Mesenchymal stem cell (in vitro differentiated cells and primary cell): ENCODE data around the gene U2SURP.

Experiments used
- DNase-seq: peaks from one replicate; pipeline ENCODE4 v3.0.0-alpha.2; 2013
- H2AFZ ChIP-seq: one replicate; pipeline ENCODE4 v1.6.1; 2013; ENCODE audit warnings: low read depth, mild to moderate bottlenecking, control low read depth, inconsistent platforms, low read length, moderate library complexity
- H2AK5ac ChIP-seq: 2 replicates; pipeline ENCODE4 v1.6.1; 2013; ENCODE audit warnings: low read length, moderate library complexity, mild to moderate bottlenecking, inconsistent platforms; ENCODE audit not compliant: severe bottlenecking
- H2BK120ac ChIP-seq: one replicate; pipeline ENCODE4 v1.6.1; 2013; ENCODE audit warnings: low read depth, mild to moderate bottlenecking, inconsistent platforms, low read length, moderate library complexity
- H2BK12ac ChIP-seq, 2 experiments: one replicate each; pipeline ENCODE4 v1.6.1; 2013; ENCODE audit warnings: inconsistent platforms in 2 of 2, low read length in 2 of 2, mild to moderate bottlenecking in 2 of 2, moderate library complexity in 2 of 2, control low read depth in 1 of 2
- H2BK15ac ChIP-seq: one replicate; pipeline ENCODE4 v1.6.1; 2013; ENCODE audit warnings: mild to moderate bottlenecking, low read depth, inconsistent platforms; ENCODE audit not compliant: poor library complexity, severe bottlenecking
- H2BK5ac ChIP-seq: 2 replicates; pipeline ENCODE4 v1.6.1; 2013; ENCODE audit warnings: low read depth, mild to moderate bottlenecking, low read length, control low read depth, inconsistent platforms; ENCODE audit not compliant: poor library complexity, severe bottlenecking
- H3K14ac ChIP-seq, 2 experiments: one replicate each; pipeline ENCODE4 v1.6.1; 2013; ENCODE audit warnings: inconsistent platforms in 2 of 2, low read length in 2 of 2, control low read depth in 1 of 2, mild to moderate bottlenecking in 1 of 2, moderate library complexity in 1 of 2
- H3K18ac ChIP-seq, 2 experiments: one replicate each; pipeline ENCODE4 v1.6.1; 2013; ENCODE audit warnings: inconsistent platforms in 2 of 2, low read length in 2 of 2, control low read depth in 1 of 2, low read depth in 1 of 2, mild to moderate bottlenecking in 1 of 2
- H3K23ac ChIP-seq, 2 experiments: one replicate each; pipeline ENCODE4 v1.6.1; 2013; ENCODE audit warnings: inconsistent platforms in 2 of 2, low read length in 2 of 2, mild to moderate bottlenecking in 2 of 2, moderate library complexity in 2 of 2, control low read depth in 1 of 2
- H3K27ac ChIP-seq: 2 replicates; pipeline ENCODE4 v1.5.1; 2013; ENCODE audit warnings: mild to moderate bottlenecking, moderate library complexity, low read length, control low read depth, inconsistent platforms; ENCODE audit not compliant: poor library complexity, severe bottlenecking
- H3K27me3 ChIP-seq, 2 experiments: 2 replicates each; pipeline versions ENCODE4 v1.6.1 to v1.7.0; 2013; ENCODE audit warnings: low read length in 2 of 2, mild to moderate bottlenecking in 2 of 2, moderate library complexity in 2 of 2, control low read depth in 1 of 2, inconsistent platforms in 1 of 2; ENCODE audit not compliant: control insufficient read depth in 1 of 2, insufficient read depth in 1 of 2
- H3K36me3 ChIP-seq, 2 experiments: 2 replicates each; pipeline versions ENCODE4 v1.6.1 to v1.7.0; 2013; ENCODE audit warnings: low read length in 2 of 2, control low read depth in 1 of 2, inconsistent platforms in 1 of 2, low read depth in 1 of 2, mild to moderate bottlenecking in 1 of 2; ENCODE audit not compliant: insufficient read depth in 2 of 2, control insufficient read depth in 1 of 2
- H3K4ac ChIP-seq, 2 experiments: one replicate each; pipeline ENCODE4 v1.6.1; 2013; ENCODE audit warnings: inconsistent platforms in 2 of 2, low read length in 2 of 2, mild to moderate bottlenecking in 2 of 2, moderate library complexity in 2 of 2, control low read depth in 1 of 2, low read depth in 1 of 2
- H3K4me1 ChIP-seq: 2 replicates; pipeline ENCODE4 v1.6.1; 2013; ENCODE audit warnings: low read depth, low read length, control low read depth; ENCODE audit not compliant: control insufficient read depth, insufficient read depth
- H3K4me2 ChIP-seq: 2 replicates; pipeline ENCODE4 v1.6.1; 2013; ENCODE audit warnings: low read length, mild to moderate bottlenecking, inconsistent platforms; ENCODE audit not compliant: poor library complexity, severe bottlenecking
- H3K4me3 ChIP-seq, 2 experiments: 2 replicates each; pipeline versions ENCODE4 v1.5.1 to v1.7.0; 2013; ENCODE audit warnings: low read length in 2 of 2, mild to moderate bottlenecking in 2 of 2, control low read depth in 1 of 2, low read depth in 1 of 2; ENCODE audit not compliant: insufficient read depth in 1 of 2
- H3K79me1 ChIP-seq: replicated peaks from 2 replicates; pipeline ENCODE4 v1.6.1; 2013; ENCODE audit warnings: mild to moderate bottlenecking, control low read depth, low read length, inconsistent platforms; ENCODE audit not compliant: poor library complexity, severe bottlenecking
- H3K9ac ChIP-seq: 2 replicates; pipeline ENCODE4 v1.7.0; 2013; ENCODE audit warnings: mild to moderate bottlenecking, low read length, moderate library complexity
- H3K9me3 ChIP-seq: 2 replicates; pipeline ENCODE4 v1.7.0; 2013; ENCODE audit warnings: mild to moderate bottlenecking, low read length; ENCODE audit not compliant: control insufficient read depth
- H4K8ac ChIP-seq: one replicate; pipeline ENCODE4 v1.6.1; 2013; ENCODE audit warnings: inconsistent platforms, mild to moderate bottlenecking, low read length, moderate library complexity
- H4K91ac ChIP-seq: one replicate; pipeline ENCODE4 v1.6.1; 2013; ENCODE audit warnings: mild to moderate bottlenecking, low read length, inconsistent platforms
- WGBS: methylation state at CpG from one replicate; pipeline ENCODE4 v1.1.7; 2013; ENCODE audit warnings: mixed read lengths; 5-methylcytosine and 5-hydroxymethylcytosine counted together

The U2SURP gene

GRCh38 chr3:143067201-143067600 lies 65.8 kb downstream of the U2SURP start:
- no peaks in the 10 kb centered on the region for H3K9me3 ChIP-seq
- no peak overlapping the region for H2BK5ac ChIP-seq
- H3K4me3 ChIP-seq, result no peak overlapping the region
- no peak overlapping the region for H2BK15ac ChIP-seq
- H2AFZ ChIP-seq, result no peak overlapping the region
- WGBS, result 91% methylated on average over 3 of the region's 3 CpGs
- no peaks in the 10 kb centered on the region for H3K79me1 ChIP-seq
- no peaks in the 10 kb centered on the region for H3K27me3 ChIP-seq
- H3K27ac ChIP-seq, result no peak overlapping the region
- no peak overlapping the region for H3K9ac ChIP-seq
- H3K4me1 ChIP-seq, result peaks cover 6% of the 10 kb centered on the region
- H3K18ac ChIP-seq, result no peak overlapping the region
- no peak overlapping the region for H4K91ac ChIP-seq
- H3K36me3 ChIP-seq, result no peaks in the 10 kb centered on the region
- H3K4me2 ChIP-seq, result no peak overlapping the region
- no peak overlapping the region for H2BK120ac ChIP-seq
- no peak overlapping the region for H2BK12ac ChIP-seq
- H3K14ac ChIP-seq, result no peak overlapping the region
- no peak overlapping the region for H2AK5ac ChIP-seq
- no peak overlapping the region for H3K4ac ChIP-seq
- no peak for DNase-seq
- H3K23ac ChIP-seq, result no peak overlapping the region
- no peak overlapping the region for H4K8ac ChIP-seq

- H3K27me3 ChIP-seq, result no peaks in the 10 kb centered on the region
- H3K79me1 ChIP-seq, result no peaks in the 10 kb centered on the region
- H4K91ac ChIP-seq, result no peak overlapping the region
- 78% methylated on average over 5 of the region's 5 CpGs for WGBS
- no peak overlapping the region for H4K8ac ChIP-seq
- H3K9ac ChIP-seq, result no peak overlapping the region
- no peak overlapping the region for H3K4me2 ChIP-seq
- peaks cover 6% of the 10 kb centered on the region for H3K4me1 ChIP-seq
- no peak overlapping the region for H2AFZ ChIP-seq
- no peak overlapping the region for H2AK5ac ChIP-seq
- H2BK5ac ChIP-seq, result no peak overlapping the region
- no peak overlapping the region for H2BK15ac ChIP-seq
- no peaks in the 10 kb centered on the region for H3K9me3 ChIP-seq
- no peak overlapping the region for H3K4me3 ChIP-seq
- no peak overlapping the region for H3K27ac ChIP-seq
- no peak for DNase-seq
- H3K36me3 ChIP-seq, result no peaks in the 10 kb centered on the region
- no peak overlapping the region for H3K18ac ChIP-seq
- H2BK120ac ChIP-seq, result no peak overlapping the region
- H3K4ac ChIP-seq, result no peak overlapping the region
- H3K23ac ChIP-seq, result no peak overlapping the region
- H3K14ac ChIP-seq, result no peak overlapping the region
- H2BK12ac ChIP-seq, result no peak overlapping the region
Observed at GRCh38 chr3:143068059-143068458, 66.7 kb downstream of the U2SURP start.

GRCh38 chr3:143070977-143071551 lies 69.7 kb downstream of the U2SURP start:
- Histone ChIP-seq H4K8ac (no peak overlapping the region), H2BK120ac (peak overlapping the region; percentile 88), H3K23ac (no peak overlapping the region), H3K27me3 (no peaks in the 10 kb centered on the region), H2BK15ac (peak overlapping the region; percentile 23), H3K14ac (no peak overlapping the region), H2BK12ac (no peak overlapping the region), H3K4me3 (no peak overlapping the region), H3K36me3 (no peaks in the 10 kb centered on the region), H2BK5ac (no peak overlapping the region), H3K9me3 (no peaks in the 10 kb centered on the region), H3K4me2 (peak overlapping the region; percentile 23), H4K91ac (no peak overlapping the region), H3K9ac (peak overlapping the region; percentile 78), H3K27ac (peak overlapping the region; percentile 66), H3K18ac (no peak overlapping the region), H2AK5ac (no peak overlapping the region), H3K79me1 (no peaks in the 10 kb centered on the region), H2AFZ (no peak overlapping the region), H3K4ac (no peak overlapping the region), H3K4me1 (peaks cover 6% of the 10 kb centered on the region)
- peak; percentile 95 for DNase-seq
- WGBS, result 31% methylated on average over 3 of the region's 3 CpGs

GRCh38 chr3:143071776-143072175 lies 70.4 kb downstream of the U2SURP start:
- DNase-seq, result no peak
- Histone ChIP-seq H3K4me2 (no peak overlapping the region), H3K9ac (peak overlapping the region; percentile 78)

More at GRCh38 chr3:143071776-143072175, 70.4 kb downstream of the U2SURP start:
- Histone ChIP-seq H3K27me3 (no peaks in the 10 kb centered on the region), H3K4me1 (peaks cover 6% of the 10 kb centered on the region), H3K14ac (no peak overlapping the region), H3K4me3 (no peak overlapping the region), H2BK15ac (no peak overlapping the region), H2BK5ac (no peak overlapping the region), H2BK120ac (no peak overlapping the region), H3K18ac (no peak overlapping the region), H4K8ac (no peak overlapping the region), H3K27ac (no peak overlapping the region), H3K4ac (peak overlapping the region; percentile 2 to 5), H2BK12ac (peak overlapping the region in 1 of 2 experiments; percentile 67), H3K9me3 (no peaks in the 10 kb centered on the region), H2AFZ (no peak overlapping the region), H2AK5ac (no peak overlapping the region), H3K36me3 (no peaks in the 10 kb centered on the region), H3K79me1 (no peaks in the 10 kb centered on the region), H3K23ac (no peak overlapping the region), H4K91ac (no peak overlapping the region)
- WGBS, result 90% methylated on average over 5 of the region's 6 CpGs
